DND-41 (cell line): ENCODE results near the gene NEK9.

ENCODE experiments used
- ATAC-seq: fragments of 200-7000 bp; cut with Tn5 transposase; 3 replicates; pipeline ENCODE4 v1.9.1; 2021; ENCODE audit warnings: low read depth; ENCODE audit not compliant: insufficient read depth
- DNase-seq: peaks from one replicate; pipeline ENCODE4 v3.0.0-alpha.2; 2020
- H2AFZ ChIP-seq: 2 replicates; pipeline ENCODE4 v1.6.0; 2012; ENCODE audit warnings: low read depth, low read length
- H3K27ac ChIP-seq: 2 replicates; pipeline ENCODE4 v1.5.1; 2012; ENCODE audit warnings: low read length, inconsistent platforms
- H3K27me3 ChIP-seq: fragments of 200-600 bp; sonication (generic); 2 replicates; pipeline ENCODE4 v1.6.0; 2012; ENCODE audit warnings: low read length, mild to moderate bottlenecking, inconsistent platforms; ENCODE audit not compliant: insufficient read depth, poor library complexity
- H3K36me3 ChIP-seq: 2 replicates; pipeline ENCODE4 v1.5.1; 2012; ENCODE audit warnings: low read length, inconsistent platforms; ENCODE audit not compliant: insufficient read depth
- H3K4me1 ChIP-seq: 2 replicates; pipeline ENCODE4 v1.5.1; 2012; ENCODE audit warnings: mild to moderate bottlenecking, low read length; ENCODE audit not compliant: insufficient read depth
- H3K4me2 ChIP-seq: 2 replicates; pipeline ENCODE4 v1.6.0; 2012; ENCODE audit warnings: mild to moderate bottlenecking, moderate library complexity, low read length, inconsistent platforms; ENCODE audit not compliant: insufficient read depth
- H3K4me3 ChIP-seq, 2 experiments: fragments of 200-600 bp in 1 of 2; shearing (Covaris generic) in 1 of 2; 2 replicates each; pipeline ENCODE4 v1.5.1; 2012 to 2016; ENCODE audit warnings: inconsistent platforms in 2 of 2, low read length in 2 of 2, mild to moderate bottlenecking in 2 of 2, low read depth in 1 of 2, moderate library complexity in 1 of 2
- H3K79me2 ChIP-seq: 2 replicates; pipeline ENCODE4 v1.6.0; 2012; ENCODE audit warnings: low read length, inconsistent platforms; ENCODE audit not compliant: insufficient read depth
- H3K9ac ChIP-seq: 2 replicates; pipeline ENCODE4 v1.6.0; 2012; ENCODE audit warnings: low read depth, mild to moderate bottlenecking, inconsistent platforms, low read length, moderate library complexity
- H3K9me3 ChIP-seq: 2 replicates; pipeline ENCODE4 v1.5.1; 2012; ENCODE audit warnings: low read length, moderate library complexity, mild to moderate bottlenecking, inconsistent platforms; ENCODE audit not compliant: insufficient read depth, severe bottlenecking
- H4K20me1 ChIP-seq: 2 replicates; pipeline ENCODE4 v1.6.0; 2012; ENCODE audit warnings: low read length; ENCODE audit not compliant: insufficient read depth
- CTCF ChIP-seq: IDR thresholded peaks from 2 replicates; pipeline ENCODE4 v1.5.1; 2012; ENCODE audit warnings: borderline replicate concordance, low read length, moderate library complexity, mild to moderate bottlenecking; ENCODE audit not compliant: poor library complexity, severe bottlenecking; ENCODE audit errors: extremely low read depth
- EZH2 ChIP-seq: IDR thresholded peaks from 3 replicates; pipeline ENCODE4 v1.6.1; 2012; ENCODE audit warnings: borderline replicate concordance, low read depth, mild to moderate bottlenecking, moderate library complexity, low read length, inconsistent platforms; ENCODE audit not compliant: severe bottlenecking

The NEK9 gene

DNA sequence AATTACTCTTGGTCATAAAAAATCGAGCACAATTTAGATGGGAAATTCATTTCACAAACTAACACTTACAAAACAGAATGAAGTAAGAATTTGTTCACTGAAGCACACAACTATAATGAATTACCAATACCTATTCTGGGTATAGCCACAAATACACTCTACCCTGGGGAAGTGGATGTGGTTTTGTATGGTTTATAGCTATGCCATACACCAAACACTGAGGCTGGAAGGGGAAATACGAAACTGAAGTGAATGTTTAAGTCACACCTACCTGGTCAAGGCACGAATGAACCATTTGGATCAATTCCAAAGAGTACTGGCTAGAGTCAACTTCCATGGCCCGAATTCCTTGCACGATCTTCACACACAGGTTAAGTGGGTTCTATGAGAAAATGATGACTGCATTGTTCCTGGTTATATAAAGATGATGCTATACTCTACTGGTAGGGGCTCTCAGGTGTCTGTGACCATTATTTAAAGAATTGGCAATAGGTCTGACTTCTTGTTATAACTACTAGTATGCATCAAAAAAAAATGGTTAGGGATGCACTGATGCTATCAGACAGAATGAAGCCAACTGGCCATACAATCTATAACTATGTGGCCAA is 12.8 kb downstream of the NEK9 start:
- Histone ChIP-seq H3K79me2 (no peaks in the 10 kb centered on the region), H3K4me1 (no peaks in the 10 kb centered on the region), H3K27me3 (no peaks in the 10 kb centered on the region), H3K4me2 (no peak overlapping the region), H3K9ac (no peak overlapping the region), H2AFZ (no peak overlapping the region), H3K27ac (no peak overlapping the region), H3K9me3 (no peaks in the 10 kb centered on the region), H3K36me3 (peaks cover 92% of the 10 kb centered on the region), H3K4me3 (no peak overlapping the region), H4K20me1 (no peaks in the 10 kb centered on the region)
- DNase-seq (no peak), ATAC-seq (no peak)
- TF ChIP-seq CTCF (no peak), EZH2 (no peak)

GRCh38 chr14:75109877-75110276 is 17.0 kb downstream of the NEK9 start:
- Histone ChIP-seq H3K4me3 (no peak overlapping the region), H3K36me3 (peaks cover 92% of the 10 kb centered on the region), H3K4me1 (no peaks in the 10 kb centered on the region), H3K79me2 (no peaks in the 10 kb centered on the region), H3K27me3 (no peaks in the 10 kb centered on the region), H3K9me3 (no peaks in the 10 kb centered on the region), H3K27ac (no peak overlapping the region), H4K20me1 (no peaks in the 10 kb centered on the region), H2AFZ (no peak overlapping the region), H3K9ac (no peak overlapping the region), H3K4me2 (no peak overlapping the region)
- no peak for DNase-seq
- TF ChIP-seq CTCF (no peak), EZH2 (no peak)
- ATAC-seq, result no peak

DNA sequence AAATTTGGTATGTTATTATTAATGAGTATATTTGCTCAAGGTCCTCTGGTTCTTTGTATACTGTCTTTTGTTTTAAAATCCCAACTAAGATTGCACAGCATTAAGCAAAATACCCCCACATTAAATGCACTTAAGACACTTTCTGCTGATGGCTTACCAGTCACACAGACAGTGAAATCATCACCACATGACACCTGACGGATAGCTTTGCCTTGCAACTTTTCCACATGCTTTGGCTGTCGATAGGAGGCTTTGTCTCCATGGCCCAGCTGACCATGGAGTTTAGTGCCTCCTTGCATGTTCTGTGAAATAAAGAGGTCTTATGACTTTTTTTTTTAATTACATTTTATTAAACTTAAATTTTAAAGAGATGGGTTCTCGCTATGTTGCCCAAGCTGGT is 19.7 kb downstream of the NEK9 start:
- H3K9me3 ChIP-seq, result no peaks in the 10 kb centered on the region
- H4K20me1 ChIP-seq, result no peaks in the 10 kb centered on the region
- H3K4me1 ChIP-seq, result no peaks in the 10 kb centered on the region
- no peaks in the 10 kb centered on the region for H3K79me2 ChIP-seq
- no peak overlapping the region for H3K9ac ChIP-seq
- H3K4me2 ChIP-seq, result no peak overlapping the region
- no peak for ATAC-seq
- DNase-seq, result no peak
- no peak overlapping the region for H3K27ac ChIP-seq
- H3K36me3 ChIP-seq, result peaks cover 75% of the 10 kb centered on the region
- no peaks in the 10 kb centered on the region for H3K27me3 ChIP-seq
- TF ChIP-seq EZH2, result no peak
- TF ChIP-seq CTCF, result no peak
- no peak overlapping the region for H2AFZ ChIP-seq
- H3K4me3 ChIP-seq, result no peak overlapping the region
